ENCODE data around the gene FRZB.
"Not testable (repeated sequence)": the region's sequence is repeated elsewhere in the genome, so short reads cannot be mapped to it uniquely, and the experiment has no call there.

The FRZB gene

GRCh38 chr2:182866461-182867406 lies at the start of gene FRZB:
Gene FRZB, minus strand, starts transcription at chr2:182866637. Its CDS starts 85 bp downstream, at chr2:182866552.
- no peak for DNase-seq (ENCODE audit: low read depth in 2 of 2)

DNA sequence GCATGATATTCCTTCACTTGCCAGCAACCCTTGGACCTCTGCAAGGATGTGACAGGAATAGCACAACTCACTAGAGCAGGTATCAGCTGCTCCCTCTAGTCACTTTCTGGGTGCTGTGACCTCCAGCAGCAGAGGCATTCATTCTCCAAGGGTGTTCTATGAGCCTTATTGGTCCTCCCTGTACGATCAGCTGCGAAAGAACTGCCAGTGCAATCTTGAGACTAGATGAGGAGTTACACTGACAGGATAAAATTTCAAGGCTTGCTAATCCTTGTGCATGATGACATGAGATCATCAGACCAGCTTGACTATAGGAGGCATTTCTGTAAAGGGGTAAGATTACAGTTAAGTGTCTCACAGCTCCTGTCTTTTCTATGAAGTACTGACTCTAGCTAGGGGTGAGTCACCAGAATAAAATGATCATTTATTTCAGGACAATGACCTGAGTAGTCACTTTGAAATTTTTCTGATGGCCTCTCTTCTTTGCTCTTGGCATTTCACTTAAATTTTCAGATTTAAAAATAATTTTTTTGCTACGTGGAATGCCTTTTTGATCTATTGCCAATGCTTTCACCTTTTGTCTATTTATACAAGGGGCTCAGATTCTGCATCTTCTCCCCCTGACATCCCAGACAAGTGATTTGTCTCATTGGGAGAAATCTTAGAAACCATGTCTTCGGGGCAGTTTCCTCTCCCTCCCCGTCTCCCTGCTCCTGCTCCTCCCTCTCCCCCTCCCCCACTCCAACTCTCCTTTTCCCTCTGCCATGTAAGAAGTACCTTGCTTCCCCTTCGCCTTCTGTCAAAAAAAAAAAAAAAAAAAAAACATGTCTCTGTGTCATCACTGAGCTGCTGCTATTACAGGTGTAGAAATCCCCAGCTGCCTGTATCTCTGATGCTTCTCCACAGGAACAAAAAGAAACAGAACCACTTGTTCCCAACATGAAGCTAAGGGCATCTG lies 49.2 kb upstream of the FRZB start:
- DNase-seq (ENCODE audit: low read depth in 2 of 2), result no peak

DNA sequence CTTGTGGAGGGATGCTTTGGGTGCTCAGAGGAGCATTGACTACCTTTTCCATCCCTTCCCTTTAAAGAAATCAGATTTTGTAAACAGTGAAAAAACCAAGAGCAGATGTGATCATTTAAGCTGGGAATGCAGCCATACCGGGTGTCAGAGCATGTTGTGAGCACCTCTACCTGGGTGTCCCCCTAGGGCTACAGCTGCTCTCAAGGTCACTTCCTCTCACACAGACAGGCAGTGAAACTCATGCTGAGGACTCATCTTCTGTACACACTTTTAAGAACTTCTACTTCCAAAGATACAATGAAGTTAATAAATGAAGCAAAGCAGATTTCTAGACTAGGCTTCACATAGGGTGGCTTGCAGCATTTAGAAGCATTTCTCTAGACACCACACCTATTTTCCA lies 48.4 kb upstream of the FRZB start:
- DNase-seq (ENCODE audit: low read depth in 2 of 2), result no peak

DNA sequence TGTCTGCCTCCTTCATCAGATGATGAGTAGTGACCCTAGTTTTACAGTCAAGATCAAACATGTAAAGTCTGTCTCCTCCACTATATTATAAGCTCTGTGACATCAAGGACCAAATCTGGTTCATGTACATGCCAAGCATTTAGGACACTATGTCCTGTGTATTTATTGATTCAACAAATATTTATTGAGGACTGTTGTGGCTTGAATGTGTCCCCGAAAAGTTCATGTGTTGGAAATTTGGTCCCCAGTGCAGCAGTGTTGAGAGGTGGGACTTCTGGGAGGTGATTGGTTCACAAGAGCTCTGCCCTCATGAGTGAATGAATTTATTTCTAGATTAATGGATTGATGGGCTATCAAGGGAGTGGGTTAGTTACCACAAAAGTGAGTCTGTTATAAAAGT lies 46.6 kb upstream of the FRZB start:
- no peak for DNase-seq (ENCODE audit: low read depth in 2 of 2)

- DNase-seq (ENCODE audit: low read depth in 2 of 2), result no peak
Measured at GRCh38 chr2:182912518-182912915, 46.1 kb upstream of the FRZB start.

DNA sequence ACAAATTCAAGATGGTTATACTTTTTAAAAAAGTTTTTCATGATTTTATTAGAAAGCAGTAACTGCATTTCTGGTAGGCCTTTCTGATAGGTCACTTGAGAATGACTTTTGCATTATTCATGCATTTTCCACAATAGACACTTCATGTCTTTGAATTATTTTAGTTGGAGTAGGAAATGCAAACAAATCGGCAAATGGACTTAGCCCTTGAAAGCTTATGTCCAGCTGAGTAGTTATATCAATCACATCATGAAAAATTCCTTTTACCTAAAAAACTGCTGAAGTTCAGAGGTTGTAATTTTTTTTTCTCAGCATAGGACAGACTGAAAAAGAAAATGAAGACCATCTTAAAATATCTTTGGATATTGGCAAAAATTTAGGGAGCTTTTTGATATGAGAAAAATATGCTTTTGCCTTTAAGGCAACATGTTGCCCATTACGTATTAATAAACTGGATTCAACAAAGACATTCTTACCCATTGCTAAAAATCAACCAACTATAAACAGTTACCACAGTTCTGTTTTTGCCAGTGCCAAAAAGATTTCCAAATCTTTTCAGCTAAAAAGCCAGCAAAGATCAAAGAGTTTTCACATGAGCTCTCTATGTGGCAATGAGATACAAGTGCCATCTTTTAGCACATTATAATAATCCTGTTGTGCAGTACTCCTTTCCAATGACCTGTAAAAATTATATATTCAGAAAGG lies 45.5 kb upstream of the FRZB start:
- no peak for DNase-seq (ENCODE audit: low read depth in 2 of 2)

DNA sequence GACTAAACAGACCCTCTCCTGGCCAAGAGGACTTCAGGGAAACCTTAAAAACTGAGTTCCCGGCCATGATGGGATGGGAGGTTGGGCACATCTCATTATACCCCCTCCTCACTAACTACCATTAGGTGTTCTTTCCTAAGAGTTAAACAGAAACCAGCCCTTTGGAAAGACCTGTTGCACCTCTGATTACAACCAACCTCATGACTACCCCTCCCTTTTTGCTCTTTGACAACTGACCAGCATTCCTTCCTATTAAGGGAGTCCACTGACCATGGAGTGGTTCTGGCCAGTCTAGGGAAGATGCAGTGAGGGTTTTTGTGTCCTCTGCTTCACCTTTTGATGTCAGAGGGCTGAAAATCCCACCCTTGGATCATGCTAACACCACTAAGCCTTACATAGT lies 44.5 kb upstream of the FRZB start:
- no peak for DNase-seq (ENCODE audit: low read depth in 2 of 2)

- DNase-seq (ENCODE audit: low read depth in 2 of 2), result no peak
Measured at GRCh38 chr2:182907081-182907830, 40.8 kb upstream of the FRZB start.

DNA sequence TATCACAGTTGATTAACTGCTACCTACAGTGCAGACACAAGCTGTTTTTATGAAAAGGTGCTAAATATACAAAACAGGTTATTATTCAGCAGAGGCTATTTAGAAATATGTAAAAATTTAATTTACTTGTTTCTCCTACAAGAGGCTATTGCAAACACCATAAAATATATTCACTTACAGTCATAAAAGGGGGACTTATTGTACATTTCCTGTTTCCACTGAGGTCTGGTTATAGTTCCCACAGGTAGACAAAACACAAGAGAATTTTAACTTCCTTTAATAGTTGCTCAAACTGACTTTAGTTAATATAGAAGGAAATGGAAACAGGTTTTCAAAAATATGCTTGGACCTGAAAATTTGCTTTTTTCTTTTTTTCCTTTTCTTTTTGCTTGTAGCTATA lies 40.0 kb upstream of the FRZB start:
- no peak for DNase-seq (ENCODE audit: low read depth in 2 of 2)

GRCh38 chr2:182904844-182905243 lies 38.4 kb upstream of the FRZB start:
- no peak for DNase-seq (ENCODE audit: low read depth in 2 of 2)

DNA sequence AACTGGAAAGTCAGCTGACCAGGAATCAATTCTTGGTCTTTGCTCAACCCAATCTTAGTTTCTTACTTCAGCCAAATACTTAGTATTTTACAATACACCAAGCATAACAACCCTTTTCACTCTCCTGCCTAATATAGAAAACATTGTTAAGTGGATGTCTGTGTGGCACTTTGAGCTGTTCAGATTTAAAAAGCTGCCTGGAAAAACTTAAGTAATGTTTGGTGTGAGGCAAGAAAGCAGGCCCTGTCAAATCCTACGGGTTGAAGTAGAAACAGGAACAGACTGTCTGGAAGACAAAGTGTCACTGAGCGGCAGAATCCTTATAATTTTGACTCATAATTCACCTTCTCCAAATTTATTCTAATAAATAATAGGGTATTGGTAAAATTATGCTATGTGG lies 37.1 kb upstream of the FRZB start:
- no peak for DNase-seq (ENCODE audit: low read depth in 2 of 2)

- DNase-seq (ENCODE audit: low read depth in 2 of 2), result no peak
Measured at GRCh38 chr2:182901748-182902147, 35.3 kb upstream of the FRZB start.

- no peak for DNase-seq (ENCODE audit: low read depth in 2 of 2)
Measured at GRCh38 chr2:182898718-182899117, 32.3 kb upstream of the FRZB start.

- DNase-seq (ENCODE audit: low read depth in 2 of 2), result no peak
Measured at GRCh38 chr2:182897137-182897536, 30.7 kb upstream of the FRZB start.

GRCh38 chr2:182895798-182896197 lies 29.4 kb upstream of the FRZB start:
- no peak for DNase-seq (ENCODE audit: low read depth in 2 of 2)

DNA sequence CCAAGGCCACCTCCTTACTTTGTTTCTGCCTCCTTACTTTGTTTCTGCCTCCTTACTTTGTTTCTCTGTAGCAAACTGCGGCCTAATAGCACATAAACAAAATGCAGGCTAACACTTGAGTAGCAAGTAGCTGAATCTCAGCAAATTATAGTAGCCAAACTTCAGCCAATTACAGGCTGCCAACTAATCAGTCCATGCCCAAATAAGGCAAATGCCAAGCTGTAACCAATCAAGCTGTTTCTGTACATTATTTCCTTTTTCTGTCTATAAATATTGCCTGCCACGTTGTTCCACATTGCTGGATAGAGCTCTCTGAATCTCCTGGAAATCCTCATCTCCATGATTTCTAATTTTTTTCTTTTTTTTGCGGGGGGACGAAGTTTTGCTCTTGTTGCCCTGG lies 28.7 kb upstream of the FRZB start:
- no peak for DNase-seq (ENCODE audit: low read depth in 2 of 2)

DNA sequence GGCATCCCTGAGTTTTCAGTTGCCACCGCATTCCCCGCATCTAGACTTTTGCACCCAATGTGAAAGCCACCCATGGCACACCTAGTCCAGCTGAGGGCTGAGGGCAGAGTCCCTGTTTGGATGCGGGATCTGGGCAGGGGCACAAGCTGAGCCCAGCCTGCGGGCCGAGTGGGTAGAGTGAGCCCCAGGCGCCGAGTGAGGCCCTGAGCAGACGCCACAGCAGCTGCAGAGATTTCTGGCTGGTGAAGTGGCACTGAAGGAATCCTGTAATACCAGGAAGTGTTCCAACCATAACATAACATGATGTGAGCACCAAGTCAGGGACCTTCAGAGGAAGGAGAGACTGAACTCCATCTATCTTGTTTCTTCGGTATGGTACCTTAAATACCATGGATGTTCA lies 27.7 kb upstream of the FRZB start:
- no peak for DNase-seq (ENCODE audit: low read depth in 2 of 2)

- no peak for DNase-seq (ENCODE audit: low read depth in 2 of 2)
Measured at GRCh38 chr2:182893666-182894065, 27.2 kb upstream of the FRZB start.

DNA sequence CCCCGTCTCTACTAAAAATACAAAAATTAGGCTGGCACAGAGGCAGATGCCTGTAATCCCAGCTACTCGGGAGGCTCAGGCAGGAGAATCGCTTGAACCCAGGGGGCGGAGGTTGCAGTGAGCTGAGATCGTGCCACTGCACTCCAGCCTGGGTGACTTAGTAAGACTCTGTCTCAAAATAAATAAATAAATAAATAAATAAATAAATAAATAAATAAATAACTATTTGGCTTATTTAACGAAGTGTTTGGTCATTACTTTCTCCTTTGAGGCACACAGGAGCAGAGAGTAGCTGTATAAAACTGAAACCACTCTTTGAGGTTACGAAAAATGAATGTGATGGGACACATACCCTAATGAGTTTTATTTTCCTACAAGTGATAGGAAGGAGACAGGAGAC lies 26.6 kb upstream of the FRZB start:
- DNase-seq (ENCODE audit: low read depth in 2 of 2), result not testable (repeated sequence)

DNA sequence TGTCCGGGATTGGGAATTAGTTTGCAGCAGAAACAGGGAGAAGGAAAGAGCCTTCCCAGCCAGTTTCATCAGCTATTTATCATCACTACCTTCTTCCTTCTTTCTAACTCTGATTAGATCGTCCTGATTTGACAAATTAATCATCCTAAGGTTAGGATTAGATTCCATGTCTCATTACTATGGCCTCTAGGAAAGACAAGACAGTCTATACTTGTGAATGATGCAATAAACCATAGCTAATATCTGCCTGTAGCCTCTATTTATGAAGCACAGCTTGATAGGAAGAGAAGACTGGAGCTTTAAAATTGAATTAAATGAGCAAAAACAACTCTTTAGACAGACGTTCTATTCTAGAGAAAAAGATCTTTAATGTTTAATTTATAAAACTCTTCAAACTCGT lies 25.2 kb upstream of the FRZB start:
- DNase-seq (ENCODE audit: low read depth in 2 of 2), result no peak

- no peak for DNase-seq (ENCODE audit: low read depth in 2 of 2)
Measured at GRCh38 chr2:182890773-182891378, 24.4 kb upstream of the FRZB start.
